Effector memory CD4-positive, alpha-beta T cell (primary cell): ENCODE data around the gene SERPINA4.
"Not testable (repeated sequence)": the region's sequence is repeated elsewhere in the genome, so short reads cannot be mapped to it uniquely, and the experiment has no call there.

Source experiments
- DNase-seq, 3 donors: peaks; one replicate each; pipeline ENCODE4 v3.0.0-alpha.2; 2020
- H3K27ac ChIP-seq: 2 replicates; pipeline ENCODE4 v1.7.0; 2013; ENCODE audit warnings: mild to moderate bottlenecking, low read length, moderate library complexity; ENCODE audit not compliant: insufficient read depth, poor library complexity, severe bottlenecking
- H3K27me3 ChIP-seq: replicated peaks from 2 replicates; pipeline ENCODE4 v1.7.0; 2013; ENCODE audit warnings: mild to moderate bottlenecking, low read length; ENCODE audit not compliant: insufficient read depth, control insufficient read depth, poor library complexity, severe bottlenecking
- H3K36me3 ChIP-seq: 2 replicates; pipeline ENCODE4 v1.7.0; 2013; ENCODE audit warnings: mild to moderate bottlenecking, low read length, moderate library complexity; ENCODE audit not compliant: control insufficient read depth, insufficient read depth
- H3K4me1 ChIP-seq: 2 replicates; pipeline ENCODE4 v1.7.0; 2013; ENCODE audit warnings: low read length, mild to moderate bottlenecking; ENCODE audit not compliant: control insufficient read depth, insufficient read depth, poor library complexity, severe bottlenecking
- H3K4me3 ChIP-seq: 2 replicates; pipeline ENCODE4 v1.7.0; 2013; ENCODE audit warnings: low read length, low read depth, mild to moderate bottlenecking; ENCODE audit not compliant: insufficient read depth, poor library complexity, severe bottlenecking
- H3K9me3 ChIP-seq: 2 replicates; pipeline ENCODE4 v1.7.0; 2013; ENCODE audit warnings: mild to moderate bottlenecking, low read length, moderate library complexity; ENCODE audit not compliant: control insufficient read depth

Gene SERPINA4

GRCh38 chr14:94596361-94596760, 35.1 kb downstream of the SERPINA4 start:
- H3K36me3 ChIP-seq, result no peaks in the 10 kb centered on the region
- DNase-seq, result no peak
- H3K4me1 ChIP-seq, result no peaks in the 10 kb centered on the region
- no peak overlapping the region for H3K4me3 ChIP-seq
- no peak overlapping the region for H3K27ac ChIP-seq
- H3K9me3 ChIP-seq, result no peaks in the 10 kb centered on the region
- no peaks in the 10 kb centered on the region for H3K27me3 ChIP-seq

- Histone ChIP-seq H3K27me3 (no peaks in the 10 kb centered on the region), H3K27ac (no peak overlapping the region), H3K4me3 (no peak overlapping the region), H3K4me1 (no peaks in the 10 kb centered on the region), H3K9me3 (no peaks in the 10 kb centered on the region), H3K36me3 (no peaks in the 10 kb centered on the region)
- no peak for DNase-seq
Measured at GRCh38 chr14:94597788-94598187, 36.5 kb downstream of the SERPINA4 start.

- Histone ChIP-seq H3K27me3 (no peaks in the 10 kb centered on the region), H3K36me3 (no peaks in the 10 kb centered on the region), H3K9me3 (no peaks in the 10 kb centered on the region), H3K4me3 (no peak overlapping the region), H3K27ac (no peak overlapping the region), H3K4me1 (no peaks in the 10 kb centered on the region)
- no peak for DNase-seq
Measured at GRCh38 chr14:94598506-94598815, 37.2 kb downstream of the SERPINA4 start.

GRCh38 chr14:94598816-94599655, 37.8 kb downstream of the SERPINA4 start:
- H3K4me1 ChIP-seq, result no peaks in the 10 kb centered on the region
- no peaks in the 10 kb centered on the region for H3K27me3 ChIP-seq
- no peaks in the 10 kb centered on the region for H3K36me3 ChIP-seq
- H3K27ac ChIP-seq, result no peak overlapping the region
- H3K4me3 ChIP-seq, result no peak overlapping the region
- no peaks in the 10 kb centered on the region for H3K9me3 ChIP-seq
- no peak for DNase-seq

- Histone ChIP-seq H3K36me3 (no peaks in the 10 kb centered on the region), H3K27ac (no peak overlapping the region), H3K27me3 (no peaks in the 10 kb centered on the region), H3K4me1 (no peaks in the 10 kb centered on the region), H3K9me3 (no peaks in the 10 kb centered on the region), H3K4me3 (no peak overlapping the region)
- DNase-seq, result no peak
Measured at GRCh38 chr14:94599656-94600004, 38.4 kb downstream of the SERPINA4 start.

- H3K27ac ChIP-seq, result no peak overlapping the region
- no peak for DNase-seq
Measured at GRCh38 chr14:94600148-94600545, 38.9 kb downstream of the SERPINA4 start.

GRCh38 chr14:94601884-94602391, 40.7 kb downstream of the SERPINA4 start:
- Histone ChIP-seq H3K9me3 (no peaks in the 10 kb centered on the region), H3K4me3 (no peak overlapping the region), H3K36me3 (no peaks in the 10 kb centered on the region), H3K4me1 (no peaks in the 10 kb centered on the region), H3K27ac (no peak overlapping the region), H3K27me3 (no peaks in the 10 kb centered on the region)
- no peak for DNase-seq

More at GRCh38 chr14:94600148-94600545, 38.9 kb downstream of the SERPINA4 start:
- no peaks in the 10 kb centered on the region for H3K4me1 ChIP-seq
- H3K4me3 ChIP-seq, result no peak overlapping the region
- no peaks in the 10 kb centered on the region for H3K9me3 ChIP-seq
- H3K36me3 ChIP-seq, result no peaks in the 10 kb centered on the region
- no peaks in the 10 kb centered on the region for H3K27me3 ChIP-seq

- H3K9me3 ChIP-seq, result no peaks in the 10 kb centered on the region
- H3K27me3 ChIP-seq, result no peaks in the 10 kb centered on the region
- no peaks in the 10 kb centered on the region for H3K4me1 ChIP-seq
- H3K4me3 ChIP-seq, result no peak overlapping the region
- no peak overlapping the region for H3K27ac ChIP-seq
- no peaks in the 10 kb centered on the region for H3K36me3 ChIP-seq
- no peak for DNase-seq
Measured at GRCh38 chr14:94602722-94603121, 41.5 kb downstream of the SERPINA4 start.

- Histone ChIP-seq H3K36me3 (no peaks in the 10 kb centered on the region), H3K4me1 (no peaks in the 10 kb centered on the region), H3K4me3 (no peak overlapping the region), H3K9me3 (no peaks in the 10 kb centered on the region), H3K27ac (no peak overlapping the region), H3K27me3 (no peaks in the 10 kb centered on the region)
- DNase-seq, result no peak
Measured at GRCh38 chr14:94605361-94605760, 44.1 kb downstream of the SERPINA4 start.

GRCh38 chr14:94608966-94609365, 47.7 kb downstream of the SERPINA4 start:
- H3K9me3 ChIP-seq, DNase-seq, H3K27me3 ChIP-seq, H3K4me1 ChIP-seq, H3K4me3 ChIP-seq, H3K36me3 ChIP-seq, H3K27ac ChIP-seq: not testable (repeated sequence)
